GM21786 (cell line): Measurements from ENCODE around the gene CDC42BPA.

Experiments
- ATAC-seq: cut with Tn5 transposase; IDR thresholded peaks from one replicate; pipeline ENCODE4 v1.9.1; 2021; ENCODE audit not compliant: unreplicated experiment

Gene CDC42BPA

GRCh38 chr1:227070638-227071285 lies 247.5 kb downstream of the CDC42BPA start:
- ATAC-seq, result no peak

GRCh38 chr1:227069490-227069889 lies 248.8 kb downstream of the CDC42BPA start:
- ATAC-seq, result no peak

- no peak for ATAC-seq
Observed at GRCh38 chr1:227068883-227069282, 249.4 kb downstream of the CDC42BPA start.

- ATAC-seq, result no peak
Observed at GRCh38 chr1:227066999-227067398, 251.3 kb downstream of the CDC42BPA start.

- no peak for ATAC-seq
Observed at GRCh38 chr1:227065311-227065710, 253.0 kb downstream of the CDC42BPA start.

GRCh38 chr1:227062306-227062705 lies 256.0 kb downstream of the CDC42BPA start:
- ATAC-seq, result no peak

GRCh38 chr1:227059076-227059475 lies 259.2 kb downstream of the CDC42BPA start:
- ATAC-seq, result no peak

GRCh38 chr1:227058321-227058751 lies 260.0 kb downstream of the CDC42BPA start:
- ATAC-seq, result no peak

- ATAC-seq, result no peak
Observed at GRCh38 chr1:227049253-227049652, 269.0 kb downstream of the CDC42BPA start.

GRCh38 chr1:227043755-227044154 lies 274.5 kb downstream of the CDC42BPA start:
- ATAC-seq, result no peak

GRCh38 chr1:227042292-227042691 lies 276.0 kb downstream of the CDC42BPA start:
- ATAC-seq, result no peak

- no peak for ATAC-seq
Observed at GRCh38 chr1:227038401-227038800, 279.9 kb downstream of the CDC42BPA start.

GRCh38 chr1:227037121-227037520 lies 281.2 kb downstream of the CDC42BPA start:
- no peak for ATAC-seq

- ATAC-seq, result no peak
Observed at GRCh38 chr1:227035316-227035715, 283.0 kb downstream of the CDC42BPA start.

GRCh38 chr1:227033880-227034279 lies 284.4 kb downstream of the CDC42BPA start:
- ATAC-seq, result no peak

- ATAC-seq, result no peak
Observed at GRCh38 chr1:227032396-227032795, 285.9 kb downstream of the CDC42BPA start.

GRCh38 chr1:227016990-227017389 lies 301.3 kb downstream of the CDC42BPA start:
- ATAC-seq, result no peak

GRCh38 chr1:227010645-227011044 lies 307.6 kb downstream of the CDC42BPA start:
- no peak for ATAC-seq

- ATAC-seq, result no peak
Observed at GRCh38 chr1:227009937-227010336, 308.4 kb downstream of the CDC42BPA start.

- ATAC-seq, result peak; percentile 86
Observed at GRCh38 chr1:227006226-227006796, 312.0 kb downstream of the CDC42BPA start.

- ATAC-seq, result no peak
Observed at GRCh38 chr1:227004796-227005195, 313.5 kb downstream of the CDC42BPA start.

GRCh38 chr1:227003165-227003564 lies 315.1 kb downstream of the CDC42BPA start:
- ATAC-seq, result no peak

GRCh38 chr1:227002531-227003049 lies 315.7 kb downstream of the CDC42BPA start:
- no peak for ATAC-seq
